ENCODE measurements around the gene MSI2.

MSI2 gene

DNA sequence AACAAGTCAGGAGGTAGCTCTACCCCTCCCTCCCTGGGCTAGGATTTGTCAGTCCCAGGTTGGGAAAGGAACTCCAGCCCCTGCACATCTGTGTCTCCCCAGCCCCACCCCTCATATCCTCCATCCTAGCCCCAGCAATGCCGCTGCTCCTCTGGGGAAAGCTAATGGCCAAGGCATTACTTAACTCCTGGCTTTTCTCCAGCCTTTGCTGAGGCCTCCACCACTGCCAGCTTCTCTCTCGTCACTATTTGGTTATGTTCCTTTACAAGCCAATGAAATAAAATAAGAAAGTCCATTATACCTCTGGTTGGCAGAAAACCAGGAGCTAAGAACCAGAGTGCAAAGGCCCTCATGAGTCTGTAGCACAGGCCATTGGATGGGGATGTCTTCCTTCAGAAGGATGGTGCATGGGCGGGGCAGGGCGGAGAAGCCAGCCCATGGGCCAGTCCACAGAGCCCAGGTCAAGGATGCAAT, 317.8 kb downstream of the MSI2 start:
- Histone ChIP-seq H3K4me3 (ENCODE audit: low read length) (no peak overlapping the region), H3K4me1 (ENCODE audit: control insufficient read depth, insufficient read depth, low read length) (peaks cover 8% of the 10 kb centered on the region), H3K9ac (ENCODE audit: low read length) (no peak overlapping the region), H3K36me3 (ENCODE audit: control insufficient read depth, insufficient read depth, low read length) (no peaks in the 10 kb centered on the region), H3K27me3 (ENCODE audit: control insufficient read depth, insufficient read depth, low read length) (no peaks in the 10 kb centered on the region), H3K27ac (ENCODE audit: low read depth, low read length) (no peak overlapping the region)

DNA sequence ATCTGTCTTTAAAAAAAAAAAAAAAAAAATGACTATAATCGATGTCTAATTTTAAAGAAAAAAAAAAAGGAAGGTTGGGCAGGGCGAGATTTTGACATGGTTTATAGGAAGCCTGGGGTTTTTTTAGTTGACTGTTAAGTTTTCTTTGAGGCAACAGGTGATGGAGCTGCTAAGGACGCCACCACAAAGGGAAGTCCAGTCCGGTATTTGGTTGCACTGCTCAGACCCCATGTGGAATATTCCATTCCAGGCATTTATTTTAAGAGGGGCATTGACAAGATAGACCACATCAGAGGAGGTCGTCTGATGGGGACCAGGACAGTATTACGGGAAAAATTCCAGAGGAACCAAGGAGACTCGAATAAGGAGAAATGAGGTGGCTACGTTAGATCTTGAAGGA, 320.4 kb downstream of the MSI2 start:
- H3K27ac ChIP-seq (ENCODE audit: low read depth, low read length), result no peak overlapping the region
- no peak overlapping the region for H3K4me3 ChIP-seq (ENCODE audit: low read length)
- no peaks in the 10 kb centered on the region for H3K27me3 ChIP-seq (ENCODE audit: control insufficient read depth, insufficient read depth, low read length)

DNA sequence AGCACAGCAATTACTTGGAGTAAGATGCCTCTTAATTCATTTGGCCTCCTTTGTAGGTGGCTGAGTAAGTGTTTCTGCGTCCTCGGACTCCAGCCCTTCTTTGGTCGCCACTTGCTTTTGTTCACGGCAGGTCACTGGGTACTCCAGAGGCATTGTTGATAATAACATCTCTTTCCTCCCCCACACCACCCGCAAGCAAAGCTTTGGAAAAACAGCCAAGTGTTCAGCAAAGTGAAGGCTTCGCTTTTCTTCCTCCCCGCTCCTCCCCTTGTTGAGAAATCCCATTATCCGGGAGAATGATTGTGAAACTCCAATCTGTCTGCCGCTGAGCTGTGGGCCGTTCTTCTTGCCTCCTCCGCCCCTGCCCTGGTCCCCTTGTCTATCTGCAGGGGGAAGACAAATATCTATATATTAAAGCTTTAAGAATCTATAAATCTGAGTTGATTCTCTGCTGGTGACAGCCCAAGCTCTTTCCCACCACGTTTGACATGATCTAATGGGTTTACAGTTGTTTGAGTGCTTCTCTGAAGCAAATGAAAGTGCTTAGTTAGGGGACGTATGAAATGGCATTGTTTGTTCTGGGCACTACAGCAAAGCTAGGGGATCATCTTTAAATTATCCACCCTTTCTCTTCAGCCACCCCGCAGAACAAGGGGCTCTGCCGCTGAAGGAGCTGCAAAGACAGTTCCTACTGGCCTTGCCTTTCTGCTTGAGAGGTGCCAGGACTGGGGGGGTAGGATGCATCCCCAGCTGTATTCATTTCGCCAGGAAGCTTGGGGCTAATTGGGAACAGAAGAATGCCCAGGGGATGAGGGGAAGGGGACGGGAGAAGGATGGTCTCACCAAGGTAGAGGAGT, 321.7 kb downstream of the MSI2 start:
- H3K9ac ChIP-seq (ENCODE audit: low read length), result no peak overlapping the region
- no peaks in the 10 kb centered on the region for H3K27me3 ChIP-seq (ENCODE audit: control insufficient read depth, insufficient read depth, low read length)
- H3K4me1 ChIP-seq (ENCODE audit: control insufficient read depth, insufficient read depth, low read length), result peaks cover 5% of the 10 kb centered on the region
- no peaks in the 10 kb centered on the region for H3K36me3 ChIP-seq (ENCODE audit: control insufficient read depth, insufficient read depth, low read length)
- H3K4me3 ChIP-seq (ENCODE audit: low read length), result peak overlapping the region; percentile 22
- no peak overlapping the region for H3K27ac ChIP-seq (ENCODE audit: low read depth, low read length)

More for the DNA sequence above, 320.4 kb downstream of the MSI2 start:
- H3K9ac ChIP-seq (ENCODE audit: low read length), result no peak overlapping the region
- no peaks in the 10 kb centered on the region for H3K36me3 ChIP-seq (ENCODE audit: control insufficient read depth, insufficient read depth, low read length)
- H3K4me1 ChIP-seq (ENCODE audit: control insufficient read depth, insufficient read depth, low read length), result peaks cover 5% of the 10 kb centered on the region

DNA sequence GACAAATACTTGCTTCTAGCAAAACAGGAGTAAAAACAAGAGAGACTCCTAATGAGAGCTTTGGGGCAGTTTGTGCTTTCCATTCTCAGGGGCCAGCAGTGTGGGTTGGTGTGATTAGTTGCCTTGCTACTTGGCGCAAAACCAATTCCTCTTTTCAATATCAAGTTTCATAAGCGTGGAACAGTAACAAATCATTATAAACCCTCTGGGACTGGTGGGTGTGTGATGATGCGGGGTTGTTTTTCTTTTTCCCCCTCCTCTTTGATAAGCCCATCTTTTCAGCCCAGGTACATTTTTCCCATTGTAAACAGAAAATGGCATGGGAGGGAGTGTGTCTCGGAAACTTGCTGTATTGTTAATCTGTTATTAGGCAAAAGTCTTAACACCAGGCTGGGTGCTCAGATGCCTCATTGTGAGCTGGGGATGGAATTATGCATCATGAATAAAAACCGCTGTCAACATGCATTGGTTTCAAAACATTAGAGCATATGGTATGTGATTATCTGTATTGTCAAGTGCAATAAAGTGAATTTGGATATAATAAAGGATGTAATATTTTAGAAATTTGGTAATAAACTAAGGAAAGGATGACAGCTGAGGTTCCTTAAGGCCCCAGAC, 322.4 kb downstream of the MSI2 start:
- H3K4me1 ChIP-seq (ENCODE audit: control insufficient read depth, insufficient read depth, low read length), result peaks cover 4% of the 10 kb centered on the region
- no peak overlapping the region for H3K27ac ChIP-seq (ENCODE audit: low read depth, low read length)
- H3K27me3 ChIP-seq (ENCODE audit: control insufficient read depth, insufficient read depth, low read length), result no peaks in the 10 kb centered on the region
- no peaks in the 10 kb centered on the region for H3K36me3 ChIP-seq (ENCODE audit: control insufficient read depth, insufficient read depth, low read length)
- no peak overlapping the region for H3K9ac ChIP-seq (ENCODE audit: low read length)
- no peak overlapping the region for H3K4me3 ChIP-seq (ENCODE audit: low read length)

DNA sequence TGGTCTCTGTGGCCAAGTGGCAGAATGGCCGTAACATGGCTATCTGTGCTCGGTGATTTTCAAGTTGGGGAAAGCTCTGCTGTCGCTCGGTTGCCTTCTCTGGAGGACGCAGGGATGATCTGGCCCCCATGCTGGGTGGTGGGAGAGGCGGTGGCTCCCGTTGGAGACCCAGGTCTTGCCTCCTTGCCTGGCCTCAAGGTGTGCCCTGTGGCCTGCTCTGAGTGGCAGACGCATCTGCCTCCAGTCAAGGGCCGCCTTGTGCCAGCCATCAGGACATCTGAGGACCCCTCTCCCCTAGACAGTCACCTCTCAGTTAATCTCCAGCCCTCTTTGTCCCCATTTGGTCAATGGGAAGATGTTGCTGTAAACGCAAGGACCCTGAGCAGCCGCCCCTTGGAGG, 322.9 kb downstream of the MSI2 start:
- no peak overlapping the region for H3K4me3 ChIP-seq (ENCODE audit: low read length)
- no peak overlapping the region for H3K27ac ChIP-seq (ENCODE audit: low read depth, low read length)
- no peaks in the 10 kb centered on the region for H3K36me3 ChIP-seq (ENCODE audit: control insufficient read depth, insufficient read depth, low read length)
- no peaks in the 10 kb centered on the region for H3K27me3 ChIP-seq (ENCODE audit: control insufficient read depth, insufficient read depth, low read length)
- no peak overlapping the region for H3K9ac ChIP-seq (ENCODE audit: low read length)
- H3K4me1 ChIP-seq (ENCODE audit: control insufficient read depth, insufficient read depth, low read length), result no peaks in the 10 kb centered on the region

DNA sequence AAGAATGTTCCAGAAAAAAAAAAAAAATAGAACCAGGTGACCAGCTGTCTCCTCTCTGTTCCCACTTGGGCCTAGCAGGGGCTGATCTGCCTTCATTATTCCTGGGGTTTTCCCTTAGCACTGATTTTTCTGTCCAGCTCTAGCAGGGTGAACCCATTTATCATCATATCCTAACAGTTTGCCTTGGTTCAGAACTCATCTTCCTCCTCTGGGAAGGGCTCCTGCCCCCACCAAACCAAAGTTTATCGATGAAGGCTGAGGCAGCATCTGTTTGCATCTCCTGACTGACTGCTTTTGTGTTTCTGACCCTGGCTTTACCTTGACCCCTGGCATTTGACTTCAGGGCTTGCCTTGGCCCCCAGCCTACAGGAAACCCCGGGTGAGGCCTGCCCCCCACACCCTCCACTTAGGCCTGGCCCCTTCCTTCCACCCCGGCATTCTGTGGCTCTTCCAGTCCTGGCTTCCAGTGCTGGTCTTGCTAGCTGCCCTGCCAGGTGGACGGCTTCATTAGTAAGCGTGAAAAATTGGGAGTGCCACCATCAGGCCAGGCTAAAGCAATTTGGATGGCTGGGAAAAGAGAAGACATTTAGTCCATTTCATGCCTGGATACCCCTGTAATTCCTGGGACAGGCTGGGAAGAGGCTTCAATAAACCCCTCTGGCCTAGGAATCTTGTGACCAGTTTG, 323.9 kb downstream of the MSI2 start:
- Histone ChIP-seq H3K9ac (ENCODE audit: low read length) (no peak overlapping the region), H3K4me3 (ENCODE audit: low read length) (no peak overlapping the region), H3K27ac (ENCODE audit: low read depth, low read length) (no peak overlapping the region), H3K36me3 (ENCODE audit: control insufficient read depth, insufficient read depth, low read length) (no peaks in the 10 kb centered on the region), H3K27me3 (ENCODE audit: control insufficient read depth, insufficient read depth, low read length) (no peaks in the 10 kb centered on the region), H3K4me1 (ENCODE audit: control insufficient read depth, insufficient read depth, low read length) (no peaks in the 10 kb centered on the region)

DNA sequence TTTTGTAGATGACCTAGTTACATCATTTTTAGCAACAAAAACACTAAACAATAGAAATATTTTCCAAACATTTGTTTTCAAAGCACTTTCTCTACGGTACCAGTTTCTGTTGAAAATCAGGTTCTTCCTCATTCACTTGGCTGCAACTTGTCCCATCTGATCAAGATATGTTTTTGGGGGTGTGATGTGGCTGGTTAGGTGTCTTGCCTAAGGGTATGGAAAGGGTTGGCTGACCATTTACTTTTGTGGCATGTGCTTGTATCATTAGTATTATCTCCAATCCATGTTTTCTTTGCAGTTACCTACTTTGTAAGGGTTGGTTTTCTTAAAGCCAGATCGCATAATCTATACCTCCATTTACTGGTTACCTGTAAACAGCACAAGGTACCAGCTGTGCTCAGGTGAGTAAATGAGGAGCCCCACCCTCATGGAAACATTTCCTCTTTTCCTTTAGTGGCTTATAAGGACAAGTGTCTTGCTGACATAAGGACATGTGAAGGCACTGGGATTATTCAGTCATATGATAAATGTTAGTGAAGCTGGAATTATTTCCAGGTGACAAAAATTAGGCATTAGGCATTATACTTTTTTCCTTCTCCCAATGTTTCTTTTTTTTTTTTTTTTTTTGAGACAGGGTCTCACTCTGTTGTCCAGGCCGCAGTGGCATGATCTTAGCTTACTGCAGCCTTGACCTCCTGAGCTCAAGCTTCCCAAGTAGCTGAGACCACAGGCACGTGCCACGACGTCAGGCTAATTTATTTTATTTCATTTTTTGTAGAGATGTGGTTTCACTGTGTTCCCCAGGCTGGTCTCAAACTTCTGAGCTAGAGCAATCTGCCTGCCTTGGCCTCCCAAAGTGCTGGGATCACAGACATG, 326.8 kb downstream of the MSI2 start:
- Histone ChIP-seq H3K4me3 (ENCODE audit: low read length) (no peak overlapping the region), H3K27ac (ENCODE audit: low read depth, low read length) (no peak overlapping the region), H3K4me1 (ENCODE audit: control insufficient read depth, insufficient read depth, low read length) (no peaks in the 10 kb centered on the region), H3K36me3 (ENCODE audit: control insufficient read depth, insufficient read depth, low read length) (no peaks in the 10 kb centered on the region), H3K27me3 (ENCODE audit: control insufficient read depth, insufficient read depth, low read length) (no peaks in the 10 kb centered on the region), H3K9ac (ENCODE audit: low read length) (no peak overlapping the region)

DNA sequence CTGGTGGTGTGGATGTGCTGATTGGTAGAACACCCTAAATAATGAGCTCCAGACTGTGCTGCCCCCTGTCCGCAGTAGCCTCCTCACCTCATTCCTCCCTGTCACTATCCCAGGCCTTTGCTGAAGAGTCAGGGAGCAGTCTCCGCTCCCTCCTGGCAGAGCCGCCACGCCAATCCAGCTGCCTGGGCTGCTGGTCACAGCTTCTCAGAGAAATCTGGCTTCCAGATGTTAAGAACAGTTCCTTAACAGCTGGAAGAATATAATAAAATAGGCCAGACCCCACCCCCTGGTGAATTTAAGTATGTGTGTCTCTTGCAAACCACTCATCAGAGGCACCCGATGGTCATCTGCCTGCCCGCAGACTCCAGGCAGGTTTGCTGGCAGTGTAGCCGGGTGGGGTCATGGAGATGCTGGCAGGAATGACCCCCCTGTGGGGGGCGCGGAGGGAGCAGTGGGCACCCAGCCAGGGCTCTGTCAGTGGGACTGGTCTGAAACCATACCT, 327.8 kb downstream of the MSI2 start:
- H3K4me3 ChIP-seq (ENCODE audit: low read length), result no peak overlapping the region
- H3K27ac ChIP-seq (ENCODE audit: low read depth, low read length), result no peak overlapping the region
- H3K27me3 ChIP-seq (ENCODE audit: control insufficient read depth, insufficient read depth, low read length), result no peaks in the 10 kb centered on the region
- no peaks in the 10 kb centered on the region for H3K4me1 ChIP-seq (ENCODE audit: control insufficient read depth, insufficient read depth, low read length)
- no peaks in the 10 kb centered on the region for H3K36me3 ChIP-seq (ENCODE audit: control insufficient read depth, insufficient read depth, low read length)
- no peak overlapping the region for H3K9ac ChIP-seq (ENCODE audit: low read length)

DNA sequence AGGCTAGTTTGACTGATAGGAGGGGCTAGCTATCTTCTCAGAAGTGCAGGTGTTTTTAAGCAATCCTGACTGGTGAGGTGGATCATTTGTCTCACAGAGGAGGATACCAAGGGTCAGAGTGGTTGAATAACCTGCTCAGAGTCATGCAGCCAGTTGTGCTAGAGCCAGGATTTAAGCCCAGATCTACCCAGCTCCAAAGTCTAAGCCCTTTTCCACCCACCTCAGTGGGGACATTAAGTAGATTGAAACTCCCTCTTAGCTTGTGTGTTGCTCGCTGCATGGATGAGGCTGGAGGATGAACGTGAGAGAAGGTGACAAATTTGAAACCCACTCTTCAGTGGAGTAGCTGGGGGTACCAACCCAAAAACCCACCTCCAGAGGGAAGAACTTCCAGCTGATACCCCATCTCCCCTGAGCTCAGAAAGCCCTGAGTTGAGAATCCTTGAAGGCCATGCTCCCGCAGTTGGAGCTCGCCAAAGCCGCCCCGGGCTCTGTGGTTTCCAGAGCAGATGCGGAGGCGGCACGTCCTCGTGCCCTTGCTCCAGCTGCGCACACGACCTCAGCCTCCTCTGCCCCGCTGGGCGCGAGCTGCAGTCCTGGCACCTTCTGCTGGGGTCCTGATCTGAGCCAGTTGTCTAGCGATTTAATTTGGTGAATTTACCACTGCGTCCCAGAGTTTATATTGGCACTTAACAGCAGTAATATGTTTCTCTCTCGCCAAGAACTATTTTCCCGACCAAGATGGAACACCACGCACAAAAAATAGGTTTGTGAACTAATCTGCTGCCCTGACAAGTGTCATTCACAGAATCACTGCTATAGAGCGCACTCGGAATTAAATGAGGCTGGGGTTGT, 329.2 kb downstream of the MSI2 start:
- no peak overlapping the region for H3K9ac ChIP-seq (ENCODE audit: low read length)
- H3K4me1 ChIP-seq (ENCODE audit: control insufficient read depth, insufficient read depth, low read length), result no peaks in the 10 kb centered on the region

DNA sequence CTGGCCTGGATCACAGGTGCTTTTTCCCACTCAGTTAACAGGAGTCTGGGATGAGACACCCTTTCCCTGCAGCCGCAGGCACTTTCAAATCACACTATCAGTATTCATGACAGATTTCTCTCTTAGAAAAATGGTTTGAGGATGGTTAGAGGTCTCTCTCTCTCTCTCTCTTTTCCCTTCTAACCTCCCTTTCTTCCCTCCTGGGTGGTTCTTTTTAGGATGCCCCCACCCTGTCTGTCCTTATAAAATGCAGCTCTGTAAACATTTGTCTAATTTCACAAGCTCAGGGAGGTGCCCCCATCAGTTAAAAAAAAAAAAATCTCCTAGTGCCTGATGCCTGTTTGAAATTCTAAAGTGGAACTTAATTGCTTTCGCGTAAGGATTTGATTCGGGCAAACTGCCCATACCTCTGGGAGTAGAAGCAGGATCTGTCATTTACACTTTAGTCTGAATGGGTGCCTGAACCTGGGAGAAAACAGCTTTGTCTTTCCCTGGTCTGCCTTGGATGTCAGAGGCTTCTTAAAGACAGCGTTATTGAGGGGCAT, 329.9 kb downstream of the MSI2 start:
- no peaks in the 10 kb centered on the region for H3K27me3 ChIP-seq (ENCODE audit: control insufficient read depth, insufficient read depth, low read length)
- H3K27ac ChIP-seq (ENCODE audit: low read depth, low read length), result no peak overlapping the region
- no peak overlapping the region for H3K9ac ChIP-seq (ENCODE audit: low read length)
- H3K4me3 ChIP-seq (ENCODE audit: low read length), result no peak overlapping the region
- no peaks in the 10 kb centered on the region for H3K36me3 ChIP-seq (ENCODE audit: control insufficient read depth, insufficient read depth, low read length)
- no peaks in the 10 kb centered on the region for H3K4me1 ChIP-seq (ENCODE audit: control insufficient read depth, insufficient read depth, low read length)

More for the DNA sequence above, 329.2 kb downstream of the MSI2 start:
- Histone ChIP-seq H3K27me3 (ENCODE audit: control insufficient read depth, insufficient read depth, low read length) (no peaks in the 10 kb centered on the region), H3K36me3 (ENCODE audit: control insufficient read depth, insufficient read depth, low read length) (no peaks in the 10 kb centered on the region), H3K4me3 (ENCODE audit: low read length) (no peak overlapping the region), H3K27ac (ENCODE audit: low read depth, low read length) (no peak overlapping the region)

DNA sequence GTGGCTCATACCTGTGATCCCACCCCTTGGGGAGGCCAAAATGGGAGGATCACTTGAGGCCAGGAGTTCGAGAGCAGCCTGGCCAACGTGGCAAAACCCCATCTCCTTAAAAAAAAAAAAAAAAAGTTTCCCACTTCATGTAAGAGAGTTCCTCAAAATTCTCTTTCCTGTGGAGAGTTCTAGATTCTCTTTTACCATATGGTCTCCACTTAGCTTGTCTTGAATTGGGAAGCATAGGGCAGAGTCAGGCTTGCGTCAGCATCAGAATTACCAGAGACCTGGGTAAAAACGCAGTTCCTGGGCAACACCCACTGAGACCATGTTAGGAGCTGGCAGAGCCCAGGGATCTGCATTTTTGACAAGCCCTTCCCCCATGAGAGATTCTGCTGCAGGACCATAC, 330.4 kb downstream of the MSI2 start:
- no peaks in the 10 kb centered on the region for H3K36me3 ChIP-seq (ENCODE audit: control insufficient read depth, insufficient read depth, low read length)
- H3K27me3 ChIP-seq (ENCODE audit: control insufficient read depth, insufficient read depth, low read length), result no peaks in the 10 kb centered on the region
- no peak overlapping the region for H3K9ac ChIP-seq (ENCODE audit: low read length)
- H3K27ac ChIP-seq (ENCODE audit: low read depth, low read length), result no peak overlapping the region
- H3K4me1 ChIP-seq (ENCODE audit: control insufficient read depth, insufficient read depth, low read length), result no peaks in the 10 kb centered on the region
- no peak overlapping the region for H3K4me3 ChIP-seq (ENCODE audit: low read length)
